HepG2 (cell line): Measurements from ENCODE around the gene ETF1. TPM values are rescaled to one million over a fixed set of nuclear protein-coding genes. Genes with fewer than 3 reads are reported as not detected.

Experiments used
- ATAC-seq: fragments of 200-7000 bp; cut with Tn5 transposase; 3 replicates; pipeline ENCODE4 v1.9.1; 2020; ENCODE audit warnings: mild to moderate bottlenecking, moderate library complexity
- BruUV-seq: library from RNA; stranded (reverse); fragments of 400-500 nt; replicated peaks from 2 replicates; lab custom pipeline; 2021; lab: Mats Ljungman, UMichigan
- CTCF ChIA-PET: fragments of 300-600 bp; formaldehyde crosslinking; extraction: SDS; loops from one replicate; lab custom pipeline; 2021; ENCODE audit warnings: low total read pairs, inconsistent platforms, low intra/inter-chr PET ratio; lab: Yijun Ruan, JAX
- POLR2A ChIA-PET: fragments of 350-600 bp; sonication (Branson Sonifier 250); formaldehyde crosslinking; loops from one replicate; lab custom pipeline; 2020; ENCODE audit warnings: antibody characterized with exemption, inconsistent platforms; lab: Yijun Ruan, JAX
- DNase-seq: peaks from one replicate; pipeline ENCODE4 v3.0.0-alpha.2; 2015; ENCODE audit warnings: low spot score
- FAIRE-seq: peaks from 3 replicates; lab custom pipeline; 2011; peaks lifted over from hg19 to GRCh38; lab: Jason Lieb, UNC
- H2AFZ ChIP-seq: one replicate; pipeline ENCODE4 v1.6.1; 2011; ENCODE audit warnings: low read length, inconsistent platforms
- H3K27ac ChIP-seq: fragments of 300-600 bp; 3 replicates; pipeline ENCODE4 v1.8.0; 2011; ENCODE audit warnings: mixed run types, mild to moderate bottlenecking, mixed read lengths, low read length, inconsistent platforms; ENCODE audit not compliant: insufficient read depth; ENCODE audit errors: extremely low read length
- H3K27me3 ChIP-seq, 2 experiments: fragments of 200-600 bp in 1 of 2; 2 replicates in 1 of 2; 3 replicates in 1 of 2; pipeline versions ENCODE4 v1.6.0 to v1.8.0; 2011; ENCODE audit warnings: low read length in 2 of 2, mild to moderate bottlenecking in 2 of 2, moderate library complexity in 2 of 2, inconsistent platforms in 1 of 2; ENCODE audit not compliant: insufficient read depth in 2 of 2, control insufficient read depth in 1 of 2
- H3K36me3 ChIP-seq, 2 experiments: fragments of 200-600 bp in 1 of 2; replicated peaks in 1 of 2; 2 replicates in 1 of 2; 3 replicates in 1 of 2; pipeline versions ENCODE4 v1.5.1 to v1.8.0; 2011; ENCODE audit warnings: low read length in 2 of 2, inconsistent platforms in 1 of 2; ENCODE audit not compliant: insufficient read depth in 2 of 2, control insufficient read depth in 1 of 2
- H3K4me1 ChIP-seq: 2 replicates; pipeline ENCODE4 v1.5.1; 2012; ENCODE audit warnings: low read length, inconsistent platforms; ENCODE audit not compliant: insufficient read depth
- H3K4me2 ChIP-seq: 2 replicates; pipeline ENCODE4 v1.6.0; 2011; ENCODE audit warnings: low read depth, low read length, inconsistent platforms
- H3K4me3 ChIP-seq, 3 experiments: fragments of 200-600 bp in 1 of 3; sonication (generic), shearing (Covaris generic) in 1 of 3; replicated peaks in 1 of 3; 2 replicates each; pipeline ENCODE4 v1.5.1; 2011 to 2016; ENCODE audit warnings: low read length in 3 of 3, inconsistent platforms in 2 of 3, low read depth in 2 of 3, mild to moderate bottlenecking in 2 of 3, control low read depth in 1 of 3, mixed read lengths in 1 of 3; ENCODE audit not compliant: insufficient read depth in 1 of 3
- H3K79me2 ChIP-seq: one replicate; pipeline ENCODE4 v1.6.1; 2011; ENCODE audit warnings: low read length, inconsistent platforms; ENCODE audit not compliant: insufficient read depth
- H3K9ac ChIP-seq: 2 replicates; pipeline ENCODE4 v1.6.0; 2011; ENCODE audit warnings: mild to moderate bottlenecking, low read depth, low read length, inconsistent platforms; ENCODE audit not compliant: insufficient read depth
- H3K9me3 ChIP-seq: 2 replicates; pipeline ENCODE4 v1.5.1; 2012; ENCODE audit warnings: mild to moderate bottlenecking, low read length
- H4K20me1 ChIP-seq: 2 replicates; pipeline ENCODE4 v1.6.0; 2011; ENCODE audit warnings: inconsistent platforms, mild to moderate bottlenecking, low read length, moderate library complexity; ENCODE audit not compliant: insufficient read depth
- CBX5 ChIP-seq: sonication (generic); formaldehyde crosslinking; IDR thresholded peaks from 2 replicates; pipeline ENCODE4 v1.4.0; 2020; ENCODE audit warnings: missing genetic modification reagents, borderline replicate concordance
- CHCHD3 ChIP-seq: sonication (generic); formaldehyde crosslinking; IDR thresholded peaks from 2 replicates; pipeline ENCODE4 v1.8.0; 2022; ENCODE audit warnings: mild to moderate bottlenecking, missing genetic modification reagents, moderate library complexity
- ERF ChIP-seq: IDR thresholded peaks from 2 replicates; pipeline ENCODE4 v1.6.1; 2018; ENCODE audit warnings: missing biosample characterization, missing genetic modification reagents
- FOSL2 ChIP-seq: sonication (generic); formaldehyde crosslinking; IDR thresholded peaks from 2 replicates; pipeline ENCODE4 v1.4.0; 2020; ENCODE audit warnings: missing genetic modification reagents
- FUBP1 ChIP-seq: sonication (generic); formaldehyde crosslinking; IDR thresholded peaks from 2 replicates; pipeline ENCODE4 v1.5.1; 2020; ENCODE audit warnings: missing genetic modification reagents, mild to moderate bottlenecking, borderline replicate concordance
- HCFC1 ChIP-seq: fragments of 150-350 bp; IDR thresholded peaks from 2 replicates; pipeline ENCODE4 v1.6.1; 2014; ENCODE audit warnings: low read depth, low read length
- MAFK ChIP-seq, 2 experiments: IDR thresholded peaks in 1 of 2; conservative IDR thresholded peaks in 1 of 2; 2 replicates each; pipeline ENCODE4 v1.6.1; 2011; ENCODE audit warnings: improper control_type of control experiment in 2 of 2, low read length in 2 of 2
- MYC ChIP-seq: sonication (generic); formaldehyde crosslinking; IDR thresholded peaks from 2 replicates; pipeline ENCODE4 v1.9.0; 2021; ENCODE audit warnings: missing genetic modification reagents, borderline replicate concordance
- XRCC5 ChIP-seq: fragments of 200-400 bp; formaldehyde crosslinking; optimal IDR thresholded peaks from 2 replicates; pipeline ENCODE3; 2017; ENCODE audit warnings: mild to moderate bottlenecking, low read length
- ZBED4 ChIP-seq: sonication (generic); formaldehyde crosslinking; IDR thresholded peaks from 2 replicates; pipeline ENCODE4 v1.4.0; 2020; ENCODE audit warnings: missing genetic modification reagents, borderline replicate concordance
- ZFP36L1 ChIP-seq: sonication (generic); formaldehyde crosslinking; IDR thresholded peaks from 2 replicates; pipeline ENCODE4 v1.8.0; 2022; ENCODE audit warnings: mild to moderate bottlenecking, missing genetic modification reagents, moderate library complexity
- ZNF160 ChIP-seq: sonication (generic); formaldehyde crosslinking; IDR thresholded peaks from 2 replicates; pipeline ENCODE4 v1.8.0; 2022; ENCODE audit warnings: mild to moderate bottlenecking, inconsistent platforms, missing genetic modification reagents
- ZNF281 ChIP-seq: sonication (generic); formaldehyde crosslinking; IDR thresholded peaks from 2 replicates; pipeline ENCODE4 v1.4.0; 2020; ENCODE audit warnings: missing genetic modification reagents, borderline replicate concordance
- ZNF317 ChIP-seq: sonication (generic); formaldehyde crosslinking; IDR thresholded peaks from 2 replicates; pipeline ENCODE4 v1.5.0; 2020; ENCODE audit warnings: mild to moderate bottlenecking, missing genetic modification reagents
- ZNF513 ChIP-seq: sonication (generic); formaldehyde crosslinking; conservative IDR thresholded peaks from 2 replicates; pipeline ENCODE4 v1.5.0; 2020; ENCODE audit warnings: missing genetic modification reagents
- WGBS: methylation state at CpG from one replicate; pipeline ENCODE4 v1.1.6; 2017; ENCODE audit warnings: low lambda C conversion rate; 5-methylcytosine and 5-hydroxymethylcytosine counted together
- in situ Hi-C: cut with HindIII; loops from 2 replicates; pipeline ENCODE4 v1.10.0; 2017; ENCODE audit warnings: low pct_unique_long_range_greater_than_20kb; ENCODE audit not compliant: extremely low pct_ligation_motif_present
- intact Hi-C: fragments of 100-400 bp; cut with micrococcal nuclease; formaldehyde crosslinking; loops from one replicate; pipeline ENCODE4 v1.10.0; 2022; ENCODE audit not compliant: unreplicated experiment
- polyA plus RNA-seq, 8 experiments: library from polyadenylated mRNA; depleted of rRNA in 3 of 8; stranded (reverse) in 7 of 8; unstranded in 1 of 8; fragments of >200 nt; fragmentation: Illumina TruSeq in 4 of 8; extraction: Trizol in 4 of 8; gene quantifications; 2 replicates each; pipeline versions ENCODE4 v1.2.1 to v1.2.3, GENCODE V29; 2011 to 2016; ENCODE audit warnings: low read depth in 4 of 8, missing spikeins in 1 of 8, mixed read lengths in 1 of 8; ENCODE audit not compliant: insufficient read depth in 1 of 8
- total RNA-seq, 5 experiments: library from RNA; depleted of rRNA; stranded (reverse); fragments of >200 nt; fragmentation: Illumina TruSeq; extraction: Trizol; gene quantifications; 2 replicates each; pipeline ENCODE4 v1.2.3, GENCODE V29; 2016; ENCODE audit warnings: low read depth in 1 of 5

The ETF1 gene
- total and polyA plus RNA-seq, 2 of the 13 experiments (the other 11 are each of a cell fraction or from before 2014, with no cell fraction given), result 52.1 to 184 TPM

- Histone ChIP-seq H3K27ac (no peak overlapping the region), H3K4me1 (peaks cover 44% of the 10 kb centered on the region), H3K79me2 (no peaks in the 10 kb centered on the region), H4K20me1 (no peaks in the 10 kb centered on the region), H3K9ac (no peak overlapping the region), H3K36me3 (peaks cover 0 to 1% of the 10 kb centered on the region in 2 experiments; a peak in 2 of 5 replicates), H3K9me3 (no peaks in the 10 kb centered on the region), H3K4me3 (no peak overlapping the region), H3K4me2 (no peak overlapping the region), H3K27me3 (no peaks in the 10 kb centered on the region), H2AFZ (no peak overlapping the region)
- CTCF ChIA-PET, result interaction anchor here (2.8 kb wide), 1 partner anchor 52 kb away, joined by 27 read pairs; no protein-coding TSS in a partner anchor
- 92% methylated on average over 4 of the region's 4 CpGs for WGBS
- POLR2A ChIA-PET, result interaction anchor here (1.0 to 3.7 kb wide), 4 partner anchors 9 to 56 kb away, joined by 4 to 25 read pairs (median 6); partner anchors contain the start of gene EGR1
- BruUV-seq, result no TSS peak
- in situ Hi-C loops (loop anchor here (5.0 to 10.0 kb wide), 2 partner anchors 35 to 57 kb away; partner anchors contain the start of gene EGR1), intact Hi-C loops (no loop called here)
- ATAC-seq (no peak), FAIRE-seq (no peak), DNase-seq (no peak)
- TF ChIP-seq MAFK (conservative IDR thresholded peaks at IDR 0.05 in 1 of 2, IDR thresholded peaks at IDR 0.05 in 1 of 2; ENCODE audit: low read length in 2 of 2), result no peak
- no peak for TF ChIP-seq HCFC1
- TF ChIP-seq ZNF513 (CRISPR knock-in tag), result no peak
- TF ChIP-seq FOSL2 (CRISPR knock-in tag), result no peak
- no peak for TF ChIP-seq CBX5 (CRISPR knock-in tag)
- TF ChIP-seq ERF (CRISPR knock-in tag), result no peak
- no peak for TF ChIP-seq FUBP1
- TF ChIP-seq ZNF281 (CRISPR knock-in tag), result no peak
- TF ChIP-seq ZFP36L1 (CRISPR knock-in tag), result no peak
- no peak for TF ChIP-seq ZBED4 (CRISPR knock-in tag)
- TF ChIP-seq ZNF317 (CRISPR knock-in tag), result no peak
- TF ChIP-seq CHCHD3 (CRISPR knock-in tag), result no peak
- TF ChIP-seq XRCC5, result no peak
- no peak for TF ChIP-seq ZNF160
- no peak for TF ChIP-seq MYC (CRISPR knock-in tag)
These were observed 40.9 kb downstream of the ETF1 start for GRCh38 chr5:138502121-138502520.
